Cardiac muscle cell (in vitro differentiated cells and primary cell): ENCODE measurements around the gene XYLT1. TPM values are rescaled to one million over a fixed set of nuclear protein-coding genes. Genes with fewer than 3 reads are reported as not detected.

Experiments used
- DNase-seq, 2 donors: peaks; one replicate each; pipeline versions ENCODE4 v3.0.0 to v3.0.0-alpha.2; 2010 to 2017; ENCODE audit warnings: low read depth in 1 of 2, low spot score in 1 of 2
- H3K27ac ChIP-seq: fragments of 200-600 bp; sonication (generic); 2 replicates; pipeline ENCODE4 v1.5.1; 2016
- H3K27me3 ChIP-seq: fragments of 200-600 bp; sonication (generic); 2 replicates; pipeline ENCODE4 v1.6.0; 2016; ENCODE audit warnings: control low read depth
- H3K36me3 ChIP-seq: fragments of 200-600 bp; sonication (generic); 2 replicates; pipeline ENCODE4 v1.5.1; 2016; ENCODE audit warnings: control low read depth
- H3K4me1 ChIP-seq: fragments of 200-600 bp; sonication (generic); 2 replicates; pipeline ENCODE4 v1.8.1; 2017; ENCODE audit warnings: low read depth, mild to moderate bottlenecking, mixed run types
- H3K4me3 ChIP-seq: fragments of 200-600 bp; sonication (generic); 2 replicates; pipeline ENCODE4 v1.5.1; 2016; ENCODE audit warnings: mild to moderate bottlenecking
- H3K9me3 ChIP-seq: fragments of 200-600 bp; sonication (generic); 2 replicates; pipeline ENCODE4 v1.5.1; 2017; ENCODE audit warnings: low read depth, mild to moderate bottlenecking, control low read depth
- CTCF ChIP-seq: IDR thresholded peaks from 2 replicates; pipeline ENCODE4 v1.5.1; 2012; ENCODE audit warnings: low read depth, mild to moderate bottlenecking, low read length
- polyA plus RNA-seq: library from polyadenylated mRNA; unstranded; fragments of >200 nt; fragmentation: Nextera tagmentation; extraction: Ambion mirVana; gene quantifications from 2 replicates; pipeline ENCODE4 v1.2.1, GENCODE V29; 2016
- total RNA-seq: library from RNA; depleted of rRNA; stranded (reverse); fragments of >200 nt; gene quantifications from 2 replicates; pipeline ENCODE4 v1.2.3, GENCODE V29; 2016

XYLT1 gene
- total and polyA plus RNA-seq, 2 experiments from 2014 or later: 3.1 to 7.2 TPM

- H3K27me3 ChIP-seq: no peaks in the 10 kb centered on the region
- H3K27ac ChIP-seq: peak overlapping the region; percentile 34
- TF ChIP-seq CTCF: no peak
- no peak overlapping the region for H3K4me3 ChIP-seq
- H3K36me3 ChIP-seq: no peaks in the 10 kb centered on the region
- DNase-seq: no peak
- peaks cover 19% of the 10 kb centered on the region for H3K4me1 ChIP-seq
- H3K9me3 ChIP-seq: no peaks in the 10 kb centered on the region
Observed at GRCh38 chr16:17370731-17371285, 100.0 kb downstream of the XYLT1 start.

- no peak for TF ChIP-seq CTCF
- no peaks in the 10 kb centered on the region for H3K27me3 ChIP-seq
- peaks cover 14% of the 10 kb centered on the region for H3K4me1 ChIP-seq
- H3K36me3 ChIP-seq: no peaks in the 10 kb centered on the region
- no peak overlapping the region for H3K4me3 ChIP-seq
- peak overlapping the region; percentile 34 for H3K27ac ChIP-seq
- H3K9me3 ChIP-seq: no peaks in the 10 kb centered on the region
- peak in 1 of 2 donors; percentile 8 for DNase-seq
Observed at GRCh38 chr16:17370223-17370707, 100.5 kb downstream of the XYLT1 start.

GRCh38 chr16:17369421-17370222 lies 101.1 kb downstream of the XYLT1 start:
- peak in 1 of 2 donors; percentile 18 for DNase-seq
- no peak for TF ChIP-seq CTCF
- no peak overlapping the region for H3K4me3 ChIP-seq
- H3K27me3 ChIP-seq: no peaks in the 10 kb centered on the region
- H3K9me3 ChIP-seq: no peaks in the 10 kb centered on the region
- peaks cover 9% of the 10 kb centered on the region for H3K4me1 ChIP-seq
- no peak overlapping the region for H3K27ac ChIP-seq
- no peaks in the 10 kb centered on the region for H3K36me3 ChIP-seq

GRCh38 chr16:17368951-17369350 lies 101.8 kb downstream of the XYLT1 start:
- no peak for TF ChIP-seq CTCF
- H3K27ac ChIP-seq: no peak overlapping the region
- peaks cover 9% of the 10 kb centered on the region for H3K4me1 ChIP-seq

GRCh38 chr16:17368446-17368845 lies 102.3 kb downstream of the XYLT1 start:
- Histone ChIP-seq H3K36me3 (no peaks in the 10 kb centered on the region), H3K9me3 (no peaks in the 10 kb centered on the region), H3K27ac (no peak overlapping the region), H3K27me3 (no peaks in the 10 kb centered on the region), H3K4me1 (peaks cover 9% of the 10 kb centered on the region), H3K4me3 (no peak overlapping the region)
- DNase-seq: no peak
- no peak for TF ChIP-seq CTCF

More at GRCh38 chr16:17368951-17369350, 101.8 kb downstream of the XYLT1 start:
- DNase-seq: no peak
- no peaks in the 10 kb centered on the region for H3K27me3 ChIP-seq
- H3K36me3 ChIP-seq: no peaks in the 10 kb centered on the region
- H3K4me3 ChIP-seq: no peak overlapping the region
- no peaks in the 10 kb centered on the region for H3K9me3 ChIP-seq
